HG02981 (cell line): ENCODE data around the gene BAIAP2L2.
"Not testable (repeated sequence)": the region's sequence is repeated elsewhere in the genome, so short reads cannot be mapped to it uniquely, and the experiment has no call there.

Source experiments
- ATAC-seq: cut with Tn5 transposase; IDR thresholded peaks from one replicate; pipeline ENCODE4 v1.9.1; 2021; ENCODE audit warnings: mild to moderate bottlenecking, moderate library complexity; ENCODE audit not compliant: unreplicated experiment

Gene BAIAP2L2

DNA sequence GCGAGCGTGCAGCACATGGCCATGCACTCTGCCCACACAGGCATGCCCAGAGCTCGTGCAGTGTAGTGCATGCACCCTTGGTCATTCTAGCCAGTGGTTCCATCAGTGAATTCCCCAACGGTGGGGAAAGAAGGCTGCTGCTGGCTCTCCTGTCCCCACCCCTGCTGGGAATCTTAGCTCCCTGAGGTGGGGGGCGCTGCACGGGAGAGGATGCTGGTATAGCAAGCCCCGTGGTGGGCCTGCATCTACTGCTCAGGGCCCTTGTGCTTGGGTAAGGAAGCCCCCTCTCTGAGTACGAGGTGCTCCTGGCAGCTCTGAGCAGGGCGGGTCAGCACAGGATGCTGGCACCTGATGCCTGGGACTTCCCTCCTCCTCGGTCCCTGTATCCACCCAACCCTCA is 18.5 kb upstream of the BAIAP2L2 start:
- ATAC-seq = no peak

DNA sequence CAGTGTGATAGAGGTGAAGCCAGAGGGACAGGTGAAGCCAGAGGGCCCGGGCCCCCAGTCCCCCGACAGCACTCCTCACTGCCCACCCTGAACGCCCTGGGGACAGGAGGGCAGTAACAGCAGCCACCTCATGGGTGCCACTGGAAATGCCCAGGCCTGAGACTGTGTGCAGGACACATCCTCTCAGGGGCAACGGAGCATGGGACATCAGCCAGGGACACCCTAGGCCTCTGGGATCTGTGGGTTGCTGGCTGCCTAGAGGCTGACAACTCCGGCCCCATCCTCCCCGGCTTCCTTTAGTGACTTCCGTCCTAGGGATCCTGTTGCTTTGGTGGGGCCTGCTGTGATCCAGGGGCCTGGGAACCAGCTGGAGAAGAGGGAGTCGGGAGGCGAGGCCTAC is 17.4 kb upstream of the BAIAP2L2 start:
- ATAC-seq = no peak

DNA sequence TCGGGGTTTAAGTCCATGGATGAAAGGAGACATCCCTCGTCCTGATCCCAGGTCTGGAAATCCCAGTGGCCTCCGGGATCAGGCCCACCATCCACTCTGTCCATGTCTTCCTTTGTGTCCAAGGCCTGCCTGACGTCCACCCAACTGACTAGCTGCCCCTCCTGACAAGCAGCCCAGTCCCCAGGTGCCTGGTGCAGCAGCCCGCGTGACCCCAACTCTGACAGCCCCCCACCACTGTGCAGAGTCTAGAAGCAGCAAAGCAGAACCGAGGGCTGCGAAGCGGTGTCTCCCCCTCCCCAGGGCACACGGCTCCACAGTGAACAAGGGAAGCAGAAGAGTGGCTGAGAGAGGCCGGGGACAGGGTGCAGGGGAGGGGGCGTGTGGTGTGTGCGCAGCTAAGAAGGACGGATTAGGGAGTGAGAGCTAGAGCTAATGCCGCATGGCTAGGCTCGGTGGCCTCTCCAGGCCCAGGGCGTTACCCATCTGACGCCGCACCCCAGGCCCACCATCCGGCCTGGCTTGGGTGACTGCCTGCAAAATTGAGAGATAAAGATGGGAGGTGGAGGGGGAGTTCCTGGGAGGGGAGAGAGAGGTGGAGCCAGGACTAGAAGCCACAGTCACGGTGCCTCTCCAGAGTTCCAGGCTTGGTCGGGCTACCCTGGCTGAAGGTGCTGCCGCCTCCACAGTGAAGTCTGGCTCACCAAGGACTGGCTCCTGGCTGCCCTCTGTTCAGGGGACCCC is 16.6 kb upstream of the BAIAP2L2 start:
- ATAC-seq = no peak

DNA sequence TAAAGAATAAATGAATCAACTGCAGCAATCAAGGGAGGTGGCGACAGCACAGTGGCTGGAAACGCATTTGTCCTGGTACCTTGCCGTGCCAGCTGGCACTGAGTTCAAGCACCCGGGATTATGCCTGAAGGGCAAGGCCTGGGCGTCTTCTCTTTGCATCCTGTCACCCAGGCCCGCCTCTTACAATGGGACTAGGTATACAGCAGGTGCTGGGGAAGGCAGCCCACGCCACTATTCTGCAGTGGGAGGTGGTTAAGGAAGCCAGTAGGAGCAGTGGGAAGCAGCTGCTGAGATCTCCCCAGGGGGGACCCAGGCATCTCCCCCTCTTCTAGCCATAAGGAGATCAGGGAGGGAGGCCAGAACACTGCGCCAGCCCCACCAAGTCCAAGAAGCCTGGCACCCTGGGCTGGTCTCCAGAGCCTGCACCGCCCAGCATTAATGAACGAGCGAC is 15.3 kb upstream of the BAIAP2L2 start:
- no peak for ATAC-seq

DNA sequence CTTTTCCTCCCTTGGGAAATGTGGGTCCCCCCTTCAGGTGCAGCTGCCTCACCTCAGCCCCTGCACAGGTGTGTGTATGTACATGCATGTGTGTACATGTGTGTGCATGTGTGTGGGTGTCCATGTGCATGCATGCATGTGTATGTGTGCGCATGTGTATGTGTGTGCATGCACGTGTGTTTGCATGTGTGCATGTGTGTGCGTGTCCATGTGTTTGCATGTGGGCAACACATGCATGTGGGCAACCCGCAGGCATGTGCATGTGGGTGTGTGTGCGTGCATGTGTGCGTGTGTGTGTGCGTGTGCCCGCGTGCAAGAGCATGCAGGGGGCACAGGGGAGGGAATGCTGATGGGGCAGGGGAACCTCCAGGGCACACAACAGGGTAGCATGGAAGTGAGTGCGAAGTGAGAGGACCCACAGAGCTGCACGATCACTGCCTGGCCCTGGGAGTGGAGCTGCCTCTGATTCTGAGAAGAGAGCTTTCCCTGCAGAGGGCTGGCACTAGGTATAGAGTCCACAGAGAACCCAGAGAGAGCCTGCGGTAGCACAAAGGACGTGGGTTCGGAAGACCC is 14.6 kb upstream of the BAIAP2L2 start:
- ATAC-seq = no peak

DNA sequence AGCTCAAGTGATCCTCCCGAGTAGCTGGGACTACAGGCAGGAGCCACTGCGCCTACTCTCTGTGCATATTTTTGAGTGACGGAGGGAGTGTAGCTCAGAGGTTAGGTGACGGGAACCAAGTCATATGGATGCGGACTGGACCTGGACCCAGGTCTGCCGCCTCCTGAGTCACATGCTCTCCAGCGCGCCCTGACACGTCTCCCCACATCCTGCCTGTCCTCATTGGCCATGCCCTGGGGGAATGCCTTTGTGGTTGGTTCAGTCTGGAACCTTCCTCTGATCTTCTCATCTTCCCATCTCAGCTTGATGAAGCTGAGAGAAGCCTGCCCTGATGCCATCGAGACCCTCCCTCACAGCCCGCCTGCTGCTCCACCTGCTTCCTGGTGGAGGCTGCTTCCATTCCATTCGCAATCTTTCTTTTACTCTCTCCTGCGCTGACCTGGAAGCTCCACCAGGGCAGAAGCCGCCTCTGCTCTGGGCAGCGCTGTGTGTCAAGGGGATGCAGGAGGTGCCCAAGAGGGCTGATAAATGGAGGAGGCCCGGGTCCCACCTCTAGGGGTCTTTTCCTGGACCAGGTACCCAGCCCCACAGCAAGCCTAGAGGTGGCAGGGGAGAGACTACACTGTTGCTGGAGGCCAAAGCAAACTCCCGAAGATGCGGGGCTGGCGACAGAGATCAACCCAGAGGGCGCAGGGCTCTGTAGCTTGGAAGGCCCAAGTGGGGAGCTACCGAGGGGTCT is 13.9 kb upstream of the BAIAP2L2 start:
- no peak for ATAC-seq

DNA sequence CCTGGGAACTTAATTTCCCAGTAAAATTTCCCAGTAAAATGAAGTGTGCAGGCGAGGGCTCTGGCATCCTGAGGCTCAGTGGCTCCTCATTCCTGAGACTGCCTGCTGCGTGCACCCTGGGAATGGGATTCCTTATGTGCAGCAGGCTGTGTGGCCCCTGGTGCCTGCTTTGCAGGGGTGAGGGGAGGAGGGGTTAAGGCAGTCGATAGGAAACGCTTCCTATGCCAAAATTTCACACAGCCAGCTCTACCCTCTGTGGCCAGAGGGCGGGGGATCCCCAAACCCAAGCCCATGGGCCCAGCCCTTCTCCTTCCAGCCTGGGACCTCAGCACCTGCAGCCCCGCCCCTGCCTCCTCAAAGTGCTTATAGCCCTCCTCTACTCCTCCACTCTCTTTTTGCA is 12.1 kb upstream of the BAIAP2L2 start:
- no peak for ATAC-seq

DNA sequence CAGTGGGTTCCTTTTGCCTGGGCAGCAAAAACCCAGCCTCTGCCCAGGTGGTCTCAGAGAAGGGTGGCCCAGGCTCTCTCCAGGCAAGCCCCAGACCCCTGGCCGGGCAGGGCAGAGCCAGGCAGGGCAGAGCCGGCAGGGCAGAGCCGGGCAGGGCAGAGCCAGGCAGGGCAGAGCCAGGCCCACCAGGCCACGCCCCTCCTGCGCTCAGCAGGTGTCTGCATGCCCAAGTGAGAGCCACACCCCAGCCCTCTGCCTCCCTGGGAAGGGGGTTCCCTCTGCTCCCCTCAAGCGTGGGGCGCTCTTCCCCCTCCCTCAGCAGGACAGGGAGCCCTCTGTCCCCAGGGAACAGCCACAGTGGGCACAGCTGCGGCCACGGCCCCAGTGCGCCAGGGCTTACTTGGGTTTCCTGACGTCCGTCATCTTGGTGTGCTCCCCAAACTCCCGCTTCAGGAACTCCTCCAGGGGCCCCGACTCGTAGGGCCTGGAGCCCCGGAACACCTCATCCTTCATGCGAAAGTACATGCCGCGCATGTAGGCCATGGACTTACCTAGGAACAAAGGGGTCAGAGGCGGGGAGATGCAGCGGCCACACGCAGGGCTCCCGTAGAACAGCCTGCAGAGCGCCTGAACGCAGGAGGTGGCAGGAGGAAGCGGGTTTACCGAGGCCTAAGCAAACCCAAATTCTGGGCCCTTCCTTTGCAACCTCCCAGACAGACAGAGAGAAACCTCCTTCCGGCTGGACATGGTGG is 10.1 kb upstream of the BAIAP2L2 start:
- ATAC-seq = no peak

DNA sequence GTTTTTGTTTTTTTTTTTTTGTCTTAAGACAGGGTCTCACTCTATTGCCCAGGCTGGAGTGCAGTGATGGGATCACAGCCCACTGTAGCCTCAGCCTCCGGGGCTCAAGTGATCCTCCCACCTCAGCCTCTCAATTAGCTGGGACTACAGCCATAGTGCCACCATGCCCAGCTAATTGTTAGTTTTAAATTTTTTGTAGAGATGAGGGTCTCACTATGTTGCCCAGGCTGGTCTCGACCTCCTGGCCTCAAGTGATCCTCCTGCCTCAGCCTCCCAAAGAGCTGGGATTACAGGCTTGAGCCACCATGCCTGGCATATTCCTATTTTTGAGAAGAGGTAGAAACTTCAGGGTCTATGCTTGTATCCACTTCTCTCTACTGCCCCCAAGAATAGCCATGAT is 8.3 kb upstream of the BAIAP2L2 start:
- not testable (repeated sequence) for ATAC-seq

DNA sequence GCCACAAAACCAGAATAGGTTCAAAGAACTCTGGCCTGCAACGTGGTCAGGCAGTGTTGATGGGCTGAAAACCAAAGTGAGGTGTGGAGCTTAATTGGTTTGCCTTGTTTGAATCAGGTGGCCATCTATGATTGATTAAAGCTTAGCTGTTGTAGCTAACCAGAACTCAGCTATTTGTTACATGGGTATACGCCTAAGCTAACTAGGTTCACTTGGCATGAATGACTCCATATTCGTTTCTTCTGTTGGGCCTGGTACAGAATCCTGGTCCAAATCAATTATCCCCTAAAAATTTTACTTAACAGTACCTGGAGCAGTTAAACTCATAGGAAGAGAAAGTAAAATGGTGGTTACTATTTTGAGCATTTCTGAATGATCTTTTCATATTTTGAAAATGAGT is 7.7 kb upstream of the BAIAP2L2 start:
- ATAC-seq = no peak

DNA sequence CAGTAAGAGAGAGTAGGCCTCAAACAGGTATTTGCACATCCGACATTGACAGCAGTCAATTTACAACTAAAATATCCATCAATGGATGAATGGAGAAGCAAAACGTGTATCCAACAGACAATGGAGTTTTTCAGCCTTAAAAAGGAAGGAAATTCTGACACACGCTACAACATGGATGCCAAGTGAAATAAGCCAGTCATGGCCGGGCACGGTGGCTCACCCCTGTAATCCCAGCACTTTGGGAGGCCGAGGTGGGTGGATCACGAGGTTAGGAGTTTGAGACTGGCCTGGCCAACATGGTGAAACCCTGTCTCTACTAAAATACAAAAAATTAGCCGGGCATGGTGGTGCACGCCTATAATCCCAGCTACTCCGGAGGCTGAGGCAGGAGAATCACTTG is 7.1 kb upstream of the BAIAP2L2 start:
- ATAC-seq = not testable (repeated sequence)

DNA sequence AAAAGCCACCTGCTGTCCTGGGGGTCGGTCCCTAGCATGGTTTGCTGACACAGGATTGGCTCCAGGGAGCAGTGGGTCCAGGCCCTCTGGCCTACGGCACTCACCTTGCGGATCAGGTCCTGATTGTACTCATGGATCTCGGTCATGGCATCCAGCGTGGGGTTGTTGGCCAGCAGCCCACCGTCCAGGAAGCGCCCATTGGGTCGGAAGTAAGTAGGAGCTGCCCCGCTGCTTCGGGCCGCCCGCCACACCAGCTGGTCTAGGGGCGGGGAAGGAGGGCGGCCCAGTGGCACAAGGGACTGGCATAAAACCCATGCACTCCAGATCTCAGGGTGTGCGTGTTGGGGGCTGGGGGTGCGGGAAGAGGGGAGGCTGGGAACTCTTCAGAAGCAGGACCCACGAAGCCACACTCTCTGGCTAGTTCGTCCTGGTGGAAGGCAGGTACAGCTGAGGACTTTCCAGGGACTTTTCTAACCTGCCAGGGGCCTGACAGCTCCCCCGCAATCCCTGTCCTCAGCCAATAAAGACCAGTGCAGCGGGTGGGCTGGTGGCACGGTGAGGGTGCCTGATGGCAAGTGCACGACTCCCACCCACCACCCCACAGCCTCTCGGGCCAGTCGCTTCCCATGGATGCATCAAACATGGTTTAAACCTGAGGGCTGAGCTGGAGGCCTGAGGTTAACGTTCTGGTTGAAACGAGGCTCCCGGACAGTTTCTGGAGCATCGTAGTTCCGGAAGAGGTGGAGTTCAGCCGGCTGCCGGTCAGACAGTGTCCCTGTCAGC is 5.1 kb upstream of the BAIAP2L2 start:
- no peak for ATAC-seq

DNA sequence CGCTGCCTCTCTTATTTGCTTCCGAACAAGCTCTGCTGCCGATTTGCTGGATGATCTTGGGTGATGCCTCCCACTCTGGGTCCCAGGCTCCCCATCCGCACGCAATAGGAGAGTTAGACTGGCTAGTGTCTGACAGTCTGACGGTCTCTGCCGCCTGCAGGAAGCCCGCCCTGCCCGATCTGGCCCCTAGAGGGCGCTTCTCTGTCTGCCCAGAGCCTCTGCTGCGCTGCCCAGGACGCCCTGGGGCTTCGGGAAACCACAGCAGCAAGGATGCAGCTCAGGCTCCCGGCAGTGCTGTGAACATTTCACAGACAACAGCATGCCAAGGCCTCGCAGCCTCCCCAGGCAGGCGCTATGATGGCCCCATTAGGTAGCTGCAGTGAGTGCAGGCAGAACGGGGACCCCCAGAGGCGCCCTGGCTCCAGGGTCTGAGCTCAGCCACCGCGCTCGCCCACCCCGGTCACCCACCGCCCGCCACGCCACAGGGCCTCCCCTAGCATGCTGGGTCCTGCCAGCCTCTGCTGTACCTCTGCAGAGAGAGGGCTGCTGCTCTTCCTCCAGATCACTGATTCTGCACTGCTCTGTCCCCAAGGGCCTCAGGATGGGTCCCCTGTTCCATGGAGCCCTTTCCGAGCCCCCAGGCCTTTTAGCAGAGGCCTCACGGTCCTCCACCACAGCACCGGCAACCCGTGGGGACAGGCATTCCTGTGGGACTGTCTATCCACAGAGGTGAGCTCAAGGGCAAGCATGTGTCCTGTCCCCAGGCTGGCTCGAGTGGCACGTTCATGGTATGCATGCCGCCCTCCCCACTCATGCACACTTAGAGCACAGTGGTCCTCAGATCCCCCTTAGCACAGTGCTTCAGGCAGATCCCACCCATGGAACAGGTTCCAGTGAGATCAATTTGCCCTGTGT is 4.3 kb upstream of the BAIAP2L2 start:
- no peak for ATAC-seq

DNA sequence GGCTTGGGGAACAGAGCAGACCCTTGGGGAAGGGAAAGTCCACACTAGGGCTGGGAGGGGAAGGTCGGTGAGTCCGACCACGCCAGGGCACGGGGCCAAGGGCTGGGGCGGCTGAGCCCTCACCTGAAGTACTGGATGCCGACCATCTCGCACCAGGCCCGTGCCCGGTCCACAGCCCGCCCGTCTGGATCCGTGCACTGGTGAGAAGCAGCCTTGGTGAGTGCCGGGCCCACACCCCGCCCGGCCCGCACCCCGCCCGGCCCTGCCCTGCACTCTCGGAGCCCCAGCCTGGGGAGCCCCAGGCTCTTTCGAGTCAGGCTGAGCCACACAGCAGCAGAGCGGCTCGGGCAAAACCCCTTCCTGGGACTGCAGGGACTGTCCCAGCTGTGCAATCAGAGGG is 1.9 kb upstream of the BAIAP2L2 start:
- ATAC-seq = no peak

DNA sequence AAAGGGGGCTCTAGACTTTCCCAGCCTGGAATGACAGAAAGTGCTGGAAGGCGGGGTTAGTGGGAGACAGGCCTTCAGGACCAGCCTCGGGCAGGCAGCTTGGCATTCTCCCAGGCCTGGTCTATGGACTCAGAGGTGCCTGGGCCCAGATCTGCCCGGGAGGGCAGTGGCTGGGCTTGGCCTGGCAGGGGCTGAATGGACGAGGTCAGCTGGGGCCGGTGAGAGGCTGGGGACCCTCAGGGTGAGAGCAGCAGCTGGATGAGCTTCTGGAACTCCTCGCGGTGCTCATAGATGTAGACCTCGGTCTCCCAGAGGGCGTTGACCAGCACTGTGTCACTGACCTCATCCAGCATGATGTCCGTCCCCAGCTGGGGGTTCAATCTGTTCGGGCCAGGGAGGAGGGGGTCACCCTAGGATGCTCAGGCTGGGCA is 1.5 kb upstream of the BAIAP2L2 start:
- ATAC-seq = no peak

DNA sequence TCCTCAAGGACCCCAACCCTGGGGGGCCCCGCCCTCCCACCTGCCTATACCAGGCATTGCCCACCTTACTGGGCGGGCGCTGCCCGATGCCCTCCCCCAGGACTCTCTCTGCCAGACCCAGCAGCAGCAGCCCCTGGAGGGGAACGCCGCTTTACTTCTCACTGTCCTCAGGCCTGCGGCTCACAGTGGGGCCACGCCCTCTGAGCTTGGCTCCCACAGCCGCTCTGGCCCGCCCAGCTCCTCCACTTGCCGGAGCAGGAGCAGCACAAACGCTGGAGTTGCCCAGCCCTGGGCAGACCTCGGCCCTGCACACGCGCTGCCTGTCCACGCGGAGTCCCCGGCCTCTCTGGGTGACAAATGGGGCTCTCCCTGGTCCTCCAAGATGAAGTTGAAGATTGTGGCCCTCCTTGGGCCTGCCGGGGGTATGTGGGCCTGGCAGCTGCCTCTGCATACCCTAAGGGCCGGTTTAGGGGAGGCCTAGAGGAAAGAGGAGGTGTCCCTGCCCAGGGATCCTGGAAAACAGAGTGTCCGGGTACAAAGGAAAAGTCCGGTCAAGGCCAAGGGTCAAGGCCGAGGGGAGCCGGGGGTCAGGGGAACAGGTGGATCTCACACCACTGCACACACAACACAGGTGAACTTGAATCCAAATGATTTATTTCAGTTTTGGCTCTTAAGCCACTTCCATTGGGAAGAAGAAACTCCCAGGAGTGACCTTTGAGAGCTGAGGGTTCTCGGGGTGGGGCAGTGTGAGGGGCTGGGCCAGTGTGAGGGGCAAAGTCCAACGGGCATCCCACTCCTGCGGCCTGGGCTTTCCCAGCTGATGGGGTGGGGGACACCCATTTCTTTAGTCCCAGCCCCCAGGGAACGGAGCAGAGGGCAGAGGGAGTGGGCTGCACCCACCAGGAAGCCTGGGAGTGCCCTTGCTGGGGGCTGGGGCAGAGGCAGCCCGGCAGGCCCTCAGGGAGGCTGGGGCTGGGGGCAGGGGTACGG is 674 bp upstream of the BAIAP2L2 start:
- ATAC-seq = no peak

DNA sequence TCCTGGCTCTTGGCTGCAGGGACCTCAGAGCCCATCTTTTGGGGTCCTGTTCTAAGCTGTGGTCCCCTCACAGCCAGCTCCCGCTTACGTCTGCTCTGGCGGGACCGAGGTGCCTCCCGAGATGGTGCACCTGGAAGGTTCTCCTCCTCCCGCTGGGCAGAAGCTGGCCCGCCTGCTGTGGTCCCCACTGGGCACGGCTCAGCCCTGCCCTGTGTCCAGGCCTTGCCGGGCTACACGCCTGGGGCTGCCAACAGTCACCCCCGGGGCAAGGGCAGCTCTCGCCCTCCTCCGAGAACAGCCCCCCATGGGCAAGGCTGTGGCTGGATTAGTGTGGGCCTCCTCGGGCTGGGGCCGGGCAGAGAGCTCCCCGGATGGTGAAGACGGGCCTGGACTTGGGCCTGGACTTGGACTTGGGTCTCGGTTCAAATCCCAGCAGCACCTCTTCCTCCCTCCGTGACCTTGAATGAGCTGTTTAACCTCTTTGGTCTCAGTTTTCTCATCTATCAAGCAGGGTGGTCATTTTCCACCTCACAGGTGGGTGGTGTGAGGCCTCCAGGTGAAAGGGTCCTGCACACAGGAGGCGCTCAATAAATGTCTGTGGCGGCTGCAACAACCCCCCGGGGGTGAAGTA is 998 bp downstream of the BAIAP2L2 start:
- no peak for ATAC-seq
